ENCODE results near the gene NPC2.
A peak's percentile ranks its signal among the peaks of the same experiment; 100 is the strongest.

The NPC2 gene

DNA sequence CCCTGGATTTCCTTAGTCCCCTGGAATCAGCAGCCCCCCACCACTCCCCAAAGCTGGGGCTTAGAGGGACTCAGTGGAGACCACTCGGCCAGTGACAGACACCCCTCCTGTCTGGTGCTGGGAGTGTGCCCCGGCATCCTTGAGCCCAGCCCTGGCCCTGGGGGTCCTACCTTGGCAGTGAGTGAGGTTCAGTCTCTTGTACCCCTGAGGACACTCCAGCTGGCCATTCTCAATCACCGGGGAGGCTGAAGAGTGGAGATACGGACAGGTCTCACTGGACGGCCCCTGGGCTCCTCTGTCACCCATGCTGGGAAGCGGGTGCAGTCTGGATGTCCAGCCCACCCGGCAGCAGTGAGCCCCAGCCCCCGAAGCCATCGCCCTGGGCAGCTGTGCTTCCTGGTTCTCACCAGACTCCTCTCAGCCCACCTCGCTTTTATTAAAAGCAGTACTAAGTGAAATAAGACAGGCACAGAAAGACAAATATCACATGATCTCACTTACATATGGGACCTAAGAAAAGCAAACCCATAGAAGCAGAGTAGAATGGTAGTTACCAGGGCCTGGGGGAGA, 42.7 kb upstream of the NPC2 start:
- Histone ChIP-seq H3K36me3 (no peaks in the 10 kb centered on the region), H3K9me3 (ENCODE audit: severe bottlenecking) (no peaks in the 10 kb centered on the region), H3K27me3 (ENCODE audit: insufficient read depth, low read depth, severe bottlenecking) (no peaks in the 10 kb centered on the region), H3K4me3 (ENCODE audit: low read depth, low read length) (no peak overlapping the region), H3K27ac (no peak overlapping the region)
- DNase-seq, result no peak
- TF ChIP-seq, protein P1, sequence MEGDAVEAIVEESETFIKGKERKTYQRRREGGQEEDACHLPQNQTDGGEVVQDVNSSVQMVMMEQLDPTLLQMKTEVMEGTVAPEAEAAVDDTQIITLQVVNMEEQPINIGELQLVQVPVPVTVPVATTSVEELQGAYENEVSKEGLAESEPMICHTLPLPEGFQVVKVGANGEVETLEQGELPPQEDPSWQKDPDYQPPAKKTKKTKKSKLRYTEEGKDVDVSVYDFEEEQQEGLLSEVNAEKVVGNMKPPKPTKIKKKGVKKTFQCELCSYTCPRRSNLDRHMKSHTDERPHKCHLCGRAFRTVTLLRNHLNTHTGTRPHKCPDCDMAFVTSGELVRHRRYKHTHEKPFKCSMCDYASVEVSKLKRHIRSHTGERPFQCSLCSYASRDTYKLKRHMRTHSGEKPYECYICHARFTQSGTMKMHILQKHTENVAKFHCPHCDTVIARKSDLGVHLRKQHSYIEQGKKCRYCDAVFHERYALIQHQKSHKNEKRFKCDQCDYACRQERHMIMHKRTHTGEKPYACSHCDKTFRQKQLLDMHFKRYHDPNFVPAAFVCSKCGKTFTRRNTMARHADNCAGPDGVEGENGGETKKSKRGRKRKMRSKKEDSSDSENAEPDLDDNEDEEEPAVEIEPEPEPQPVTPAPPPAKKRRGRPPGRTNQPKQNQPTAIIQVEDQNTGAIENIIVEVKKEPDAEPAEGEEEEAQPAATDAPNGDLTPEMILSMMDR (IDR thresholded peaks at IDR 0.05; ENCODE audit: low read depth, low read length), result no peak

DNA sequence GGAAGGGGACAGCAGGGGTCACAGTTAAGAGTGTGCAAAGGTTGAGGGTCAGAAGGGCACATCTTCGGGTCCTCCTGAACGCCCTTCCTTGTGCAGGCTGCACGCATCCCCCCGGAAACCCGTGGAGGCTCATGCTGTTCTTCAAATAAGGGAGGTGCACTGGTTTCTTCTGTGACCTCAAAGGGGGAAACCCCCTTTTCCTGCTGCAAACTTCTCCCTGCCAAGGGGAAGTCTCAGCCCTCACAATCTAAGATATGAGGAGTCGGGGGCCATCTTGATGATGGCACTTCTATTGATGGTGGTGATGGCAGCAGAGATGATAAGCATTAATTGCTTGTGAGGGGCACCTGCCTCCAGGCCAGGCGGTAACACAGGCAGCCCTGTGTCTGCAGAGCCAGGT, 40.5 kb upstream of the NPC2 start:
- no peaks in the 10 kb centered on the region for H3K27me3 ChIP-seq (ENCODE audit: insufficient read depth, low read depth, severe bottlenecking)
- TF ChIP-seq, protein P1 (IDR thresholded peaks at IDR 0.05; ENCODE audit: low read depth, low read length), result no peak
- no peak overlapping the region for H3K4me3 ChIP-seq (ENCODE audit: low read depth, low read length)
- no peak for DNase-seq
- no peaks in the 10 kb centered on the region for H3K9me3 ChIP-seq (ENCODE audit: severe bottlenecking)
- no peaks in the 10 kb centered on the region for H3K36me3 ChIP-seq
- no peak overlapping the region for H3K27ac ChIP-seq

DNA sequence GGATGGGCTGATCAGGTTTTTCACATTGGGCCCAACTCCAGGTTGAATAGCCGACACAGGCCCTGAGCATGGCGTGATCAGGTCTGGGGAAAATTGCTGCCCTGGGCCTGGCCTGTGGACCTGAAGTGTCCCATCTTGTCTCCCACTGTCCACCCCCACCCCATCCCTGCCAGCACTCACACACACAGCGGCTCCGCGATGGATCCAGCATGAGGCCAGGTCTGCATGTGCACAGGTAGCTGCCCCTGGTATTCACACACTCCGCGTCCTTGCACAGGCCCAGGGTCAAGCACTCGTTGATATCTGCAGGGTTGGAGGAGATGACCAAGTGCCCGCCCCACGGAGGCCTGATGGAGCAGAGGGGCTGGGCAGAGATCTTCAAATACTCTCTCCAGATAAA, 39.1 kb upstream of the NPC2 start:
- Histone ChIP-seq H3K27ac (no peak overlapping the region), H3K4me3 (ENCODE audit: low read depth, low read length) (no peak overlapping the region), H3K36me3 (no peaks in the 10 kb centered on the region)

DNA sequence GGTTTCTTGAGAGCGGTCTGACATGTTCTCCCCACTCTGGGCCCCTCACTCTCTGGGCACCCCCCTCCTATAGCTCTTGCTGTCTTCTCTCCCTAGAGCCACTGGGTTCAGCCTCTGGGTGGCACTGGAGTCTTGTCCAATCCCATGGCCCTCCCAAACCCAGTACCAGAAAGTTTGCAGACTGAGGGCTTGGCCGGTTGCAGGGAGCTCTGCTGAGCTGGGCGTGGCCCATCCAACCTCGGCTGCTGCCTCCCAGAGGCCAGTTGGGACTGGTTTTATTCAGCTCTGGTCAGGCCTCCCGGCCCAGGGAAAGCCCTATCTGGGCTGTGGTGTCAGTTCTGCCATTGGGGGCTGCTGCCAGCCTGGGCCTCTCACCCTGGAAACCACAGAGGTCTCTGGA, 38.4 kb upstream of the NPC2 start:
- no peaks in the 10 kb centered on the region for H3K27me3 ChIP-seq (ENCODE audit: insufficient read depth, low read depth, severe bottlenecking)
- H3K27ac ChIP-seq, result no peak overlapping the region
- no peaks in the 10 kb centered on the region for H3K9me3 ChIP-seq (ENCODE audit: severe bottlenecking)
- TF ChIP-seq, protein P1 (IDR thresholded peaks at IDR 0.05; ENCODE audit: low read depth, low read length), result peak; percentile 43
- peak; percentile 65 for DNase-seq
- no peaks in the 10 kb centered on the region for H3K36me3 ChIP-seq
- no peak overlapping the region for H3K4me3 ChIP-seq (ENCODE audit: low read depth, low read length)

More for the DNA sequence above, 39.1 kb upstream of the NPC2 start:
- Histone ChIP-seq H3K27me3 (ENCODE audit: insufficient read depth, low read depth, severe bottlenecking) (no peaks in the 10 kb centered on the region), H3K9me3 (ENCODE audit: severe bottlenecking) (no peaks in the 10 kb centered on the region)
- TF ChIP-seq, protein P1 (IDR thresholded peaks at IDR 0.05; ENCODE audit: low read depth, low read length), result no peak
- DNase-seq, result no peak

DNA sequence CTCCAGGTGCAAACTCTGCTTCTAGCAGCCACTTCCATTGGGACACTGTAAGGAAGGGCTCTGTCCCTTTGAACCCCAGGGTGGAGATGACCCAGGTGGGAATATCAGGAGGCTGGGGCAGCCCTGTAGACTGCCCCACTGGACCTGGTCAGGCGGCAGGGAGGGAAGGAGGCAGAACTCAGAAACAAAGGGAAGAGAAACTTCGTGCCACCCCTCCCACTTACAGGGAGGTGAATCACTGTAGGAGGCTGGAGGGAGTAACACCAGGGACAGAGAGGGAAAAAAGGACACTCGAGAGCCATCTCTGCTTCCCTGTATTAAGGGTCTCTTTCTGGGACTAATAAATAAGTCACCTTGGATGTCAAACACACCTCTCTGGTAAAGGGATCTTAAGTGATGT, 37.9 kb upstream of the NPC2 start:
- TF ChIP-seq, protein P1 (IDR thresholded peaks at IDR 0.05; ENCODE audit: low read depth, low read length), result no peak
- no peak for DNase-seq
- Histone ChIP-seq H3K27ac (no peak overlapping the region), H3K27me3 (ENCODE audit: insufficient read depth, low read depth, severe bottlenecking) (no peaks in the 10 kb centered on the region), H3K9me3 (ENCODE audit: severe bottlenecking) (no peaks in the 10 kb centered on the region), H3K36me3 (no peaks in the 10 kb centered on the region), H3K4me3 (ENCODE audit: low read depth, low read length) (no peak overlapping the region)

DNA sequence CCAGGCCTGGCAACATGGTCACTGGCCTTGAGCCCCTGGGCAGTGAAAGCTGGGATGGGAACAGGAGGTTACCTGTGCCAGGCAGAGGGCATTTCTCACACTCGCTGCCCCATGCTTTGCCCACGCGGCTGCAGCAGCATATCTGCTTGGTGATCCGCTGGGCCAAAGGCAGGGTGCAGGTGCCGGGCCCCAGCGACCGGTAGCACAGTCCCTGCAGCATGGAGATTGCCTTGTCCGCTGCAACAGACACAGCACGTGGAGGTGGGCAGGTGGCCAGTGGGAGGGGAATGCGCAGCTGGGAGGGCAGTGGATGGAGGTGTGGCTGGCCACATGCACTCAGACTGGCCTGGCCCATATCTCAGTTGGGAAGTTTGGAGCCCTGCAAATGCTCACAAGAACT, 35.8 kb upstream of the NPC2 start:
- no peak for DNase-seq
- Histone ChIP-seq H3K9me3 (ENCODE audit: severe bottlenecking) (no peaks in the 10 kb centered on the region), H3K4me3 (ENCODE audit: low read depth, low read length) (no peak overlapping the region), H3K36me3 (no peaks in the 10 kb centered on the region), H3K27me3 (ENCODE audit: insufficient read depth, low read depth, severe bottlenecking) (no peaks in the 10 kb centered on the region), H3K27ac (no peak overlapping the region)
- TF ChIP-seq, protein P1 (IDR thresholded peaks at IDR 0.05; ENCODE audit: low read depth, low read length), result no peak

Measured in WERI-Rb-1 (cell line).